GM19193 (cell line): Measurements from ENCODE around the gene DNAJB8.

Experiments used
- POLR2A ChIP-seq: IDR thresholded peaks from 4 replicates; pipeline ENCODE4 v1.6.1; 2011; ENCODE audit not compliant: insufficient read depth, insufficient read length; ENCODE audit errors: extremely low read depth

The DNAJB8 gene

DNA sequence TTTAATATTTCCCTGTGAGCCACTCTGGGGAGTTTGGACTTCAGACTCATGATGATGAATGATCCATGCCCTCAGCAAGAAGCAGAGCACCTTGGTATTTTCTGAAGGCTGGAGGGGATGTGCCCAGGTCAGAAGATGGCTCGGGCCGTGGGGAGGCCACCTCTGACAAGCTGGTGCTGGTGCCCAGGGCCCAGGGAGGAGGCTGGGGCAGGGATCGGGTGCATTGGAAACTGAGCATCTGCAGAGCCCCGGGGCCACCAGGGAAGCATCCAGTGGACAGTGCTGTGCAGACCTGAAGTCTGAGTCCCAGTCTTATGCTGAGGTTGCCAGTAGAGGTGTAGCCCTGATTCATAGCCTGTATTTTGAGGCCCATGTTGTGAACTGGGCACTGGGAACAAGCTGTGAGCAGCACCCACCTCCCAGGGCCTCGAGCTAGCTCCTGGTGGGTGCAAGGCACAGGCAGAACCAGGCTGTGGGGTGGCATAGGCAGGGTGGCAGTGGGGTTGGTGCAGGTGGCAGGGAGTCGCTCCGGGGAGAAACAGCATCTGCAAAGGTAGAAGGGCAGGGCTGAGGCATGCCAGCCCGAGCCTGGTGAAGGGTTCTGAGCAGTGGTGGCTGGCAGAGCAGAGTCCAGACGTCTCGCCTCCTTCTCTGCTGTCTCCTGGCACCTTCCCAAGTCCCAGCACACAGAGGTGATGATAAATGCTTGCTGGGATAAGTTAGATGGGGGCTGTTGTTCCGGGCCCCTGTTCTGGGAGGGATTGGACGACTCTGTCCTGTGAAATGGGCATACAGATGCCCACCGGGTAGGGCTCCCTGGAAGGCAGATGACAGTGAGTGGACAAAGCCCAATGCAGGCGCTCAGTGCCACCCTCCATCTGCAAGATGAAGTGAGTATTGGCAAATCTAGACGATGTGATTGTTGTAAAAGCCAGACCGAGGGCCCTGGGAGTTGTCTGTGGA is 10.6 kb downstream of the DNAJB8 start:
- TF ChIP-seq POLR2A, result no peak

DNA sequence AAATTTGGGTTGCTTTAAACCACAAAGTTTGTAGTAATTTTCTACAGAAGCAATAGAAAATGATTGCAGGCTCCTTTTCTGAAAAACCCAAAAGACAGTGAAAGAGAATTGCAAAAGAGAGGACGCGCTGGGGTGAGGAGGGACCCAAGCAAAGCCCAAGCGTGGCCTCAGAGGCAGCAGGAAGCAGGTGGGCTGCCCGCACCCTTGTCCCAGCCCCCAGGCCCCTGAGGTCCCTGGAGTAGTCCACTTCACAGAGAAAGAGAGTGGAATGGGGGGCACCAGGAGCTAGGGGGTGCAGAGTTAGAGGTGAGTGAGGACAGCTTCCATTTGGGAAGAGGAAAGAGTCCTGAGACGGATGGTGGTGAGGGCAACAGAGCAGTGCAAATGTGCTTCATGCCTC is 11.6 kb downstream of the DNAJB8 start:
- TF ChIP-seq POLR2A, result no peak

DNA sequence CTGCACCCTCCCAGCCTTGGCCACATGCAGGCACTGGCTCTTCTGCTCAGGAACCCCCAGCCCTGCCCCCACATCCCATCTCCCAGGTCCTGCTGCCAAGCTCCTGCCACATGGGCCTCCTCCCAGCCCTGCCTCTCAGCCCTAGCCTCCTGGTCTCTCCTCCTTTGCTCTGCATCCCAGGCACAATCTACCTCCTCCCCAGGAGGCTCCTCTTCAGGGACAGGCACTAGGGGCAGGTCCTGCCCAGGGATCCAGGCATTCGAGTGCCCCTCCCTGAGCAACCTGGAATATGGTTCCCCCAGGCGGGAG is 12.4 kb downstream of the DNAJB8 start:
- TF ChIP-seq POLR2A, result no peak

DNA sequence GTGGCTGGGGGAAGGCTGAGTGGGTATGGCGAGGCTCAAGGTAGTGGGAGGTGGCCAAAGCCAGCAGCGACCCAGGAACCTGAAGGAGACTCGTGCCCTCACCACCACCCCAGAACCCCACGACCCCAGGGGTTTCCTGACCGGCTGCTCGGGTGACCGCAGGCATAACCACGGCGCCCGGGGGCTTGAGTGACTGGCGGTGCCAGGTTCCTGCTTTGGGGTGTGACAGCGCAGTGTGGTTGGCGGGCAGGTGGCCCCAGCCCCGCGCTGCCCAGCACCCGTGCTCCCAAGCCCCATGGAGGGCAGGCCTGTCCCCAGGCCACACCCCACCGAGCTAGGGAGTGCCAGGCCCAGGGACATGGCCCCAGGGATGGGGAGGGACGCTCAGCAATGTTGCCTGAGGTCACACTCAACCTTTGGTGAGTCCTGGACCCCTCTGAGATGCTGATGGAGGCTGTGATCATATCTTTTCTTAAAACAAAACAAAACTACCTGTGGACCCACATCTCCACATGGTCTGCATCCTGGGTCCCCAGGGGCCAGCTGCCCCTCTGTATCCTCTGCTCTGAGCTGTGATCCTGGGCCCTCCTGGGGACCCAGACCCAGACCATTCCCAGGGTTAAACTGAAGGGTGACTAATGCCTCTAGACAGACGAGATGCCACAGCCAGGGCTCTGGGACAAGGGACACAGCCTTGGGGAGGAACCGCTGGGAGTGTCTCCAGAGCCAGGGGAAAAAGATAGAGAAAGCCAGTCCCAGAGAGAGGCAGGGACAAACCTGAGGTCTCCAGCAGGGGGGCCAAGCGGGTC is 13.0 kb downstream of the DNAJB8 start:
- TF ChIP-seq POLR2A, result no peak

DNA sequence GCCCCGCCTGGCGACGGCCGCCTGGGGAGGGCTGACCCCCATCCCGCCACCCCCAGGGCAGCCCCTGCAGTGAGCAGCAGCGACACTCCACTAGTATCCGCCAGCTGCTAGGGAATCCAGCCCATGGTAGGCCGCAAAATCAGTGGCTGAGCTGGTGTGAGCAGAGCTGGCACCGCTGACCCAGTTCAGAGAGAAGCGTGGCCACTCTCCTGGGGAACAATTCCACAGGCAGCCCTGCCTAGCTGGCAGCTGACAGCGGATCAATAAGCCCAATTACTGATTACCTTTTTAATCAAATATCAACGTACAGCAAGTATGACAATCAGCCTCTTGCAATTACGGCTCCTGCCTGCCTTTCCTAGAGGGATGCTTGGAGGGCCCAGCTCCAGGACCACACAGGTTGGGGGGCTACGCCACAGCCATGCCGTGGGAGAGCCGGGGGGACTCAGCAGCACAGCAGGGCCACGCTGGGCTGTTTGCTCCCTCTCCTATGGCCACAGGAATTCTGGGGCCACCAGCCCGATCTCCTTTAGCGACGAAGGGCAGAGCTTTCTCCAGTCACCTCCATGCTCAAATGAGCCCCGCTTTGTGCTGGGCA is 13.9 kb downstream of the DNAJB8 start:
- TF ChIP-seq POLR2A, result no peak

DNA sequence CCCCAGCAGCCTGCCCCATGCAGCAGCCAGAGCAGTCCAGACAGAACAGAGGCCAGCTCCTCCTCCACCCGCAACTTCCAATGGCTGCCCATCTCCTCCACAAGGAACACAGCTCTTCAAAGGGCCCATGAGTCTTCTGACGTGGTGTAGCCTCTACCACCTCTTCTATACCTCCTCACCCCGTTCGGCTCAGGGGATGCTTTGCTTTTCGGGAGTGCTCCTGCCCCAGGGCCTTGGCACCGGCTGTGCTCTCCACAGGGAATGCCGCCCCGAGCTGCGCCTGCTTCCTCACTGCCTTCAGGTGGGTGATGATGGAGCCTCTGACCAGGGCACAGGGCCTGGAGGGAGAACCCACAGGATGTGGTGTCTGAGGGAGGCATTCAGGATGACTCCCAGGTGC is 14.6 kb downstream of the DNAJB8 start:
- no peak for TF ChIP-seq POLR2A

DNA sequence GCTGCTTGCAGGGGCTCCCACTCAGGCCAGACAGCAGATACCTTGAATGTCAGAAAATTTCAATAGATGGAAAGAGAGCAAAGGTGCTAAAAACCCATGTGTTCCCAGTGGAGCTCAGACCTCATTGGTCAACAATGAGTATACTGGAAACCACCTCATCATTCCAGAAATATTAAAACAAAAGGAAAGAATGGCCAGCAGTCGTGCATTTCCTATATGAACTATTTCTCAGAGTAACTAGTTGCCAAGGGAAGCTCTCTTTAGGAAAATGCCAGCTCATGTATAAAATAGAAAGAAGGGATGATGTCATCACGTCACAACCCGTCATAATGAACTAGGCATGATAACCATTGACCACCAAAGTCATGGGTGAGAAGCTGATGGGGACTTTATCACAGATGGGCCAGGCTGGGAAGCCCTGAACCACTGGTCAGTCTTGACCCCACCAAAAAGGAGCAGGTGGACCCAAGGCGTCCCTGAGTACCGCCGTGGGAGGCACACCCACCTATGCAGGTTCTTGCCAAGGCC is 17.5 kb downstream of the DNAJB8 start:
- no peak for TF ChIP-seq POLR2A

DNA sequence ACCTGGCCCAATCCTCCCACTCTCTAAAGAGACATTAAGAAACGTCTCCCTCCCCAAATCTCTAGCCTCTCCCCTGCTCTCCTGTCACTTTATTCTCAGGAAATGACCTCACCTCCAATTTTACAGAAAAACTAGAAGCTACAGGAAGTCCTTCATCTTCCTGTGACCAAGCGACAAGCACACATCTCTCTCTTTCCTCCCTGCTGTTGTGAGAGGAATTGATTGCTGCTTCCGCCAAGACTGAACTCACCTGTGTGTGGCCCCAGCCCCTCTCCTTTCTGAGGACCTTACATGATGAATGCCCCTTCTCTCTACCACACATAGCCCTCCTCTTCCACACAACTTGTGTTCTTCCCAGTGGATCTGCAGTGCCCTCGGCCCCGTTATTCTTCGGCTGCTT is 18.2 kb downstream of the DNAJB8 start:
- TF ChIP-seq POLR2A, result no peak

DNA sequence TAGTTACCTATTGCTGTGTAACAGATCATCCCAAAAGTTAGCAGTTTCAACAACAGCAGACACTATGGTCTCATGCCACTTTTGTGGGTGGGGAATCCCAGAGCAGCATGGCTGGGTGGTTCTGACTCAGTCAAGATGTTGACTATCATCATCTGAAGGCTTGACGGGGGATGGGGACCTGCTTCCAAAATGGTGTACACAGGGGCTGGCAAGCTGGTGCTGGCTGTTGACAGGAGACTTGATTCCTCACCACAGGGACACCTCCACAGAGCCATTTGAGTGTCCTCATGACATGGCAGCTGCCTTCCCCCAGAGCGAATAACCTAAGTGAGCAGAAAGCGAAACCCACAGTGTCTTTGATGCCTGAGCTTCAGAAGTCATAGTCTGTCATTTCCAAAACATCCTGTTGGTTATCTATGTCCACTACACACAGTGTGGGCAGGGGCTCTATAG is 19.1 kb downstream of the DNAJB8 start:
- TF ChIP-seq POLR2A, result no peak

DNA sequence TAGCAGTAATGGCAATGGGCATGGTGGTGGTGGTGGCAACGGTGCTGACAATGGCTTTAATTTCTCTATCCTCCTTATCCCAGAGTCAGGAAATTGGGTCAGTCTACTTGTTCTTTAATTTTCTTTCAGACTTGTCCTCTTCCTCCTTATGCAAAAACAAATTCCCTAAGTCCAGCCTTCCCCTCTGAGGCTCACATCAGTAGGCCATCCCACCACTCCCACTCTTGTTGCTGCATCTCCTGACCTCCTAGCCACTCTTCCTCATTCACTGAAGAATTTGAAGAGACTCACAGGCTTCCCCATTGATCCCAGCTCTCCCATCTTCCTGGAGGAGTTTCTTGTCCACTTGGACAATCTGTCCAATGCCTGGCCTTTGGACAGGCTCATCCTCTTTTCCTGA is 19.9 kb downstream of the DNAJB8 start:
- no peak for TF ChIP-seq POLR2A

DNA sequence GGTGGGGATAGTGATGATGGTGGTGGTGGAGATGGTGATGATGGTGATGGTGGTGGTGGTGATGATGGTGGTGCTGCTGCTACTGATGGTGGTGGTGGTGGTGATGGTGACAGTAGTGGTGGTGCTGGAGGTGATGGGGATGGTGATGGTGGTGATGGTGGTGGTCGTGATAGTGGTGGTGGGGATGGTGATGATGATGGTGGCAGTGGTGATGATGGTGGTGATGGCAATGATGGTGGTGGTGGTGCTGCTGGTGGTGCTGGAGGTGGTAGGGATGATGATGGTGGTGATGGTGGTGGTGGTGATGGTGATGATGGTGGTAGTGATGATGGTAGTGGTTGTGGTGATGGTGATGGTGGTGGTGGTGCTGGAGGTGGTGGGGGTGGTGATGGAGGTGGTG is 21.3 kb downstream of the DNAJB8 start:
- TF ChIP-seq POLR2A, result no peak

DNA sequence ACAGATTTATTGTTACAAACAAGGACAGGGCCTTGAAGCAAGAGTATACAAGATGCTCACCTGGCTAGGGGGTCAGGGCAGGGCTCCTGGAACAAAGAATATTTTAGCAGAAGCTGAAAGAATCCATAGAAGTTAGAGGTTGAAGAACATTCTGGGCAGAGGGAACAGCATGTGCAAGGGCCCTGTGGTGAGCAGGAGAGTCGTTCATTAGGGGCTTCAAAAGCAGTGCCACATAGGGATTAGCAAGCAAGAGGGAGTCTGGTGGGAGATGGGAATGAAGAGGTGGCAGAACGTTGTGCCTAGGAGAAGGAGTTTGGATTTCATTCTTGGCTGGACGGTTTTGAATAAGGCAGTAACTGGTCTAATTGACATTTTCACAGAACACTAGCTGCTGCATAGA is 22.9 kb downstream of the DNAJB8 start:
- TF ChIP-seq POLR2A, result no peak

DNA sequence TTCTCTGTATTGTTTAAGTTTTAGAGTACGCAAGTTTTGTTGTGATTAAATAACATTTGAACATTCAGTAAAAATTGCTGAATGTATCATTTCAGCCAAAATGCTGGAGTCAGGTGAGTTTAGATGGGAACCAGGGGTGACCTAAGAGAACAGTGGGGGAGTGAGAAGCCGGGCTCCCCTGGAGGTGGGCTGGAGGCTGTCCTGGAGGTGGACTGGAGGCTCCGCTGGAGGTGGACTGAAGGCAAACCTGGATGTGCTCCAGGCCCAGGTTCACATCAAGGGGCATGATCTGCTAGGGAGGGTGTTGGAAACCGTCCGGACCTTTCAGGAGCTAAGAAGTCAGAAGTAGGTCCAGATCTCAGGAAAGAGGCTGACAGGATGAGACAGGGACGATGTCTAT is 23.7 kb downstream of the DNAJB8 start:
- TF ChIP-seq POLR2A, result no peak

DNA sequence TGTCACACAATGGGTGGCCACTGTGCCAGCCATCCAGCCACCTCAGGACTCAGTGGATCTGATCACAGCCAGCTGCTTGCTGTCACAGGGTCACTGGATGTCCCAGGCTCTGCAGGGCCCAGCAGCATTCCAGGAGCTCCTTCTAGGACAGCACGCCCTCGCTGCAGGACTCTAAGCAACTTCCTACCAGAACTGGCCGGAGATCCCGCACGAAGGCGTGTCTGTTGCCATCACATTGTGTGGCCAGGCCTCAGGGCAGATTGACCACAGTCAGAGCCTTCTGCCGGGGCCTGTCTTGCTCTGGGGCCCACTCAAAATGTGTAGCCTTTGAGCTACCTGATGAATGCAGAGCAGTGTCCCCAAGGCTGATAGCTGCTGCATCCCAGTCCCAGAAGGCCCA is 24.6 kb downstream of the DNAJB8 start:
- no peak for TF ChIP-seq POLR2A

DNA sequence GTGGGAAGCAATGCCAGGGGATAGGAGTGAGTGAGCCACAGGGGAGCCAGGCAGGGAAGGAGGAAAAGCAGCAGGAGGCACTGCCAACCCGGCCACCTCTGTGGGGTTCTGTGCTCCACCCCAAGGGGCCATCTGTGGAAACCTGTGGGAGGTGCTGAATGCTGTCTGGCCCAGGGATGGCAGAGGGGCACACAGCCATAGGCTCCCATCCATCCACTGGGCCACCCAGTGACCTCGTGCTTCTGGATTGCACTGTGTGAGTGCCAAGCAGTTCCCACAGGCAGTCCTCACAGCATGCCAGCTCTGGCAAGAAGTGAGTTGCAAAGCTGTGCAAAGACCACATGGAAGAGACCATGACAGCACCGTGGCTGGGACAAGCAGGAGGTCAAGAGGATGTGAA is 27.5 kb downstream of the DNAJB8 start:
- TF ChIP-seq POLR2A, result no peak
